Spleen (tissue), 11 donors: Measurements from ENCODE around the gene SLC45A1. TPM values are rescaled to one million over a fixed set of nuclear protein-coding genes. Genes with fewer than 3 reads are reported as not detected.

ENCODE experiments used
- DNase-seq: peaks from one replicate; pipeline ENCODE4 v3.0.0-alpha.2; 2020
- H3K27ac ChIP-seq, 8 donors: fragments of 200-600 bp; sonication (generic) in 7 of 8; 1 replicate in 4 of 8; 2 replicates in 4 of 8; pipeline versions ENCODE4 v1.5.0 to v1.8.0; 2016 to 2021; ENCODE audit warnings: inconsistent platforms in 4 of 8, mild to moderate bottlenecking in 4 of 8, moderate library complexity in 1 of 8
- H3K27me3 ChIP-seq, 7 donors: fragments of 200-600 bp; sonication (generic) in 6 of 7; replicated peaks in 1 of 7; 1 replicate in 4 of 7; 2 replicates in 3 of 7; pipeline versions ENCODE4 v1.5.0 to v1.8.0; 2016 to 2021; ENCODE audit warnings: inconsistent platforms in 3 of 7, mild to moderate bottlenecking in 1 of 7
- H3K36me3 ChIP-seq, 6 donors: fragments of 200-600 bp; sonication (generic) in 5 of 6; 1 replicate in 4 of 6; 2 replicates in 2 of 6; pipeline versions ENCODE4 v1.5.0 to v1.8.0; 2016 to 2021; ENCODE audit warnings: inconsistent platforms in 2 of 6
- H3K4me1 ChIP-seq, 6 donors: fragments of 200-600 bp; sonication (generic) in 5 of 6; 1 replicate in 3 of 6; 2 replicates in 3 of 6; pipeline versions ENCODE4 v1.5.0 to v1.8.0; 2016 to 2021; ENCODE audit warnings: inconsistent platforms in 3 of 6
- H3K4me3 ChIP-seq, 8 donors: fragments of 200-600 bp; sonication (generic) in 7 of 8; 1 replicate in 4 of 8; 2 replicates in 4 of 8; pipeline versions ENCODE4 v1.5.0 to v1.8.0; 2016 to 2021; ENCODE audit warnings: inconsistent platforms in 4 of 8, mild to moderate bottlenecking in 4 of 8, moderate library complexity in 2 of 8
- H3K9me3 ChIP-seq, 8 donors: fragments of 200-600 bp; sonication (generic) in 7 of 8; 1 replicate in 4 of 8; 2 replicates in 4 of 8; pipeline versions ENCODE4 v1.5.0 to v1.8.0; 2016 to 2021; ENCODE audit warnings: inconsistent platforms in 4 of 8
- POLR2A ChIP-seq, 3 donors: fragments of 450-650 bp; IDR thresholded peaks; one replicate each; pipeline ENCODE4 v1.5.1; 2017; ENCODE audit warnings: antibody characterized with exemption in 3 of 3, mild to moderate bottlenecking in 1 of 3
- POLR2AphosphoS5 ChIP-seq, 3 donors: sonication (generic); formaldehyde crosslinking; IDR thresholded peaks; one replicate each; pipeline ENCODE4 v1.5.1; 2017; ENCODE audit warnings: antibody characterized with exemption in 3 of 3
- WGBS, 5 donors: extraction: QIAGEN DNeasy Blood & Tissue Kit in 3 of 5; methylation state at CpG; one replicate each; pipeline versions ENCODE4 v1.1.5 to v1.1.7; 2013 to 2018; 5-methylcytosine and 5-hydroxymethylcytosine counted together
- intact Hi-C: fragments of 100-400 bp; cut with DNase I; formaldehyde crosslinking; loops from one replicate; pipeline ENCODE4 v1.15.0; 2023; ENCODE audit warnings: low total_unique reads
- polyA plus RNA-seq, 3 donors: library from polyadenylated mRNA; stranded (reverse); fragments of 200-250 nt; gene quantifications; one replicate each; pipeline ENCODE4 v1.2.1, GENCODE V29; 2013
- total RNA-seq, 7 donors: library from RNA; depleted of rRNA in 3 of 7; stranded (reverse); fragments of >200 nt in 3 of 7; fragmentation: NEBNext Ultra II Directional in 4 of 7; extraction: Animal tissue kit (Norgen Biotek cat#: 25700) in 4 of 7; gene quantifications; one replicate each; pipeline versions ENCODE4 v1.1.0 to v1.2.1, GENCODE V29; 2016 to 2021
- TF ChIP-seq, protein P1 (sequence below), 11 experiments: fragments of 200-600 bp in 7 of 11; fragments of 450-650 bp in 4 of 11; sonication (generic) in 4 of 11; IDR thresholded peaks in 8 of 11; conservative IDR thresholded peaks in 3 of 11; 1 replicate in 7 of 11; 2 replicates in 4 of 11; pipeline versions ENCODE4 v1.4.0 to v1.8.0; 2016 to 2021; ENCODE audit warnings: antibody characterized with exemption in 11 of 11, inconsistent platforms in 4 of 11, mild to moderate bottlenecking in 1 of 11
- donor health status: healthy with polysubstance abuse.
- donor health status: DM: no; HTN: no; CAD: no; lungs with moderate emphysema.
- donor health status: DM: no; HTN: no; CAD: no.
- donor health status: Bipolar disorder and iron deficiency.
- donor health status: healthy.
- donor health status: DM: no; HTN: no; CAD: no.
- donor health status: DM: yes; HTN: yes; CAD: no.

SLC45A1 gene
- total and polyA plus RNA-seq, 10 donors: 1.3 to 3.3 (median 2.8) TPM

DNA sequence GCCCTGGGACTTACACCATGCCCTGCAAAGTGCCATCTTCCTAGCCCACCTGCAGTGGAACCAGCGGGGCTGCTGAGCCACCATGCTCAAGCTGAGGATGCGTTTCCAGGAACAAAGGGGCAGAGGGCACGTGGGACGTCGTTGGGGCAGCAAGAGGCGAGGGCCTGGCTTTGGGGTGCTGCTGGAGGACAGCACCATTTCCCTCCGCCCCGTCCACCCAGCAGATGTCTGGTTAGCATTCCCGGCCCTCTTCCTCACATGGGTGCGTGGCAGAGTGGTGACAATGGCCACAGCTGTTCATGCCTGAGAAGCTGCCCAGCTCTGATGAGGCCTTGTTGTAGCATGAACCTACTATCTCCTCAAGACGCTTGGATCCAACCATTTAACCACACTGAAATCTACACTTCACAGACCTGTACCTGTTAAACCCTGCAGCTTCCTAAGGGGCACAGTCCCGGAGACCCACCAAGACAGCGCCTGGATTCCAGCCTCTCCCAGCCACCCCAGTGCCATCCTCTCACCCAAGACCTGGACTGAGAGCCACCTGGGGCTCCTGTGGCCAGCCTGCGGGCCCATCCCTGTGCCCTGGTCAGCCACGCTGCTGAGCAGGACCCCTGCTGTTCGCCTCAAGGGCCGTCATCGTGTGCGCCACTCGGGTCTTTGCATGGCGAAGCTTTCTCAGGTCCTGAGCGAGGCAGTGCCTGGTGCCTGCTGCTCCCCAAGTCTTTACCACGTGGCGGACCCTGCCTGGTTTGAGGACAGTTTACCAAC lies 33.2 kb downstream of the SLC45A1 start:
- H3K27me3 ChIP-seq: no peaks in the 10 kb centered on the region
- TF ChIP-seq POLR2AphosphoS5 (IDR thresholded peaks at IDR 0.05): peak; percentile 0 to 74 (median 49)
- TF ChIP-seq, protein P1, sequence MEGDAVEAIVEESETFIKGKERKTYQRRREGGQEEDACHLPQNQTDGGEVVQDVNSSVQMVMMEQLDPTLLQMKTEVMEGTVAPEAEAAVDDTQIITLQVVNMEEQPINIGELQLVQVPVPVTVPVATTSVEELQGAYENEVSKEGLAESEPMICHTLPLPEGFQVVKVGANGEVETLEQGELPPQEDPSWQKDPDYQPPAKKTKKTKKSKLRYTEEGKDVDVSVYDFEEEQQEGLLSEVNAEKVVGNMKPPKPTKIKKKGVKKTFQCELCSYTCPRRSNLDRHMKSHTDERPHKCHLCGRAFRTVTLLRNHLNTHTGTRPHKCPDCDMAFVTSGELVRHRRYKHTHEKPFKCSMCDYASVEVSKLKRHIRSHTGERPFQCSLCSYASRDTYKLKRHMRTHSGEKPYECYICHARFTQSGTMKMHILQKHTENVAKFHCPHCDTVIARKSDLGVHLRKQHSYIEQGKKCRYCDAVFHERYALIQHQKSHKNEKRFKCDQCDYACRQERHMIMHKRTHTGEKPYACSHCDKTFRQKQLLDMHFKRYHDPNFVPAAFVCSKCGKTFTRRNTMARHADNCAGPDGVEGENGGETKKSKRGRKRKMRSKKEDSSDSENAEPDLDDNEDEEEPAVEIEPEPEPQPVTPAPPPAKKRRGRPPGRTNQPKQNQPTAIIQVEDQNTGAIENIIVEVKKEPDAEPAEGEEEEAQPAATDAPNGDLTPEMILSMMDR (IDR thresholded peaks at IDR 0.05 in 8 of 11, conservative IDR thresholded peaks at IDR 0.05 in 3 of 11): no peak
- no peaks in the 10 kb centered on the region for H3K9me3 ChIP-seq
- WGBS, 5 donors: 88 to 93% (median 92%) methylated on average over 14 to 24 of the region's 24 CpGs
- intact Hi-C loops: no loop called here
- H3K4me3 ChIP-seq: no peak overlapping the region
- DNase-seq: no peak
- peaks cover 8 to 62% (median 35%) of the 10 kb centered on the region in 6 donors for H3K4me1 ChIP-seq
- H3K27ac ChIP-seq: peak overlapping the region in 4 of 8 donors; percentile 68 to 85 (median 77)
- H3K36me3 ChIP-seq: peaks cover 0 to 44% (median 31%) of the 10 kb centered on the region in 6 donors

DNA sequence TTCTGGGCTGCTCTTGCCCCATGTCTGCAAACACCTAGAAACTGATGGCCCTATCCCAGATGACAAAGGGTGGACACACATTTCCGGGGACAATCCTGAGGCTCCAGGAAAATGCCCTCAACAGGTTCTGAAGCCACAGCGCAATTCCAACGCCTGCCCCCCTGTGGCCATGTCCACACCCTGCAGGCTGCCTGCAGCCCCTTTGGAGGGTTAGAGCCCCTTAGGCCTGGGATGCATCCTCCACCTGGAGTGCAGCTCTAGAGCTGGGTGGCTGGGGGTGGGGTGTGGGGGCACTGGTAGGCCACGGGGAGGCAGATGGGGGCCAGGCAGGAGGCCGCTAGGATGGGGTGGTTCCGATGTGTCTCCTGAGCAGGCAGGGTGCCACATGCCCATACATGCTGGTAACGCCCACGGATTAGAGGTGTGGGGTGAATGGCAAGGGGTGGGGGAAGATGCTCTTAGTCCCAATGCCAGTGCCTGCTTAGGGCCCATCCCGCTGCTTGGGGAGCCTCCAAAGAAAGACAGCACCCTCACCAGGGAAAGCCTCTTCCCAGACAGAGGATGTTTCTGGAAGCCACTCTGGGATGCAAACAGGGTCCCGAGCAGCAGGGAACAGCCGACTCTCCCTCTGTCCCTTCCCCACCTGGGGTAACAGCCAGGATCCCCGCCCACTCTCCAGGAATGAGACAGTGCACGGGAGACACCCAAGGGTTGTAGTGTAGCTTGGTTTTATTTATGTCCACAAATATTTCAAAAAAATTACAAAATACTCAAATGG lies 34.0 kb downstream of the SLC45A1 start:
- Histone ChIP-seq H3K9me3 (no peaks in the 10 kb centered on the region), H3K4me1 (peaks cover 8 to 62% (median 35%) of the 10 kb centered on the region in 6 donors), H3K27me3 (no peaks in the 10 kb centered on the region), H3K27ac (peak overlapping the region in 7 of 8 donors; percentile 68 to 85 (median 72)), H3K4me3 (no peak overlapping the region), H3K36me3 (peaks cover 0 to 52% (median 39%) of the 10 kb centered on the region in 6 donors)
- peak; percentile 1 to 40 (median 26) for TF ChIP-seq POLR2AphosphoS5 (IDR thresholded peaks at IDR 0.05)
- no peak for TF ChIP-seq POLR2A (IDR thresholded peaks at IDR 0.05)
- TF ChIP-seq, protein P1 (IDR thresholded peaks at IDR 0.05 in 8 of 11, conservative IDR thresholded peaks at IDR 0.05 in 3 of 11): peak in 8 of 11 experiments; percentile 6 to 68 (median 61)
- intact Hi-C loops: no loop called here
- 70 to 87% (median 78%) methylated on average over 10 to 13 of the region's 13 CpGs for WGBS, 5 donors
- DNase-seq: no peak

DNA sequence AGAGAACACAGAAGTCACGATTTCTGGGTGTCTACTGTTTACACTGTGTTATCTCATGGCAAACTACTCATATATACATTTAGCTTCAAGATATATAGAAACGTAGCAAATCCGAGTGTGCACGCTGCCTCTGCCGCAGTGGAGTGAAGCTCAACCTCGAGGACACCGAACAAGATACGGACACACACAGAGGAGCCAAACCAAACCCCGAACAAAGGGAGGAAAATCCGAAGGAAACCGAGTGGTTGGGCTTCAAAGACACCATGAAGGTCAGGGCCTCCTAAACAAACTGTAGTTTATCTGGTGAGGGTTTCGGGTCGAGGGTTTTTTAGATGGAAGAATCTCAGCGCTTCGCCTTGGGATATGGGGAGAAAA lies 34.5 kb downstream of the SLC45A1 start:
- H3K9me3 ChIP-seq: no peaks in the 10 kb centered on the region
- DNase-seq: no peak
- peaks cover 8 to 63% (median 35%) of the 10 kb centered on the region in 6 donors for H3K4me1 ChIP-seq
- peak overlapping the region; percentile 36 to 85 (median 70) for H3K27ac ChIP-seq
- peaks cover 0 to 58% (median 45%) of the 10 kb centered on the region in 6 donors for H3K36me3 ChIP-seq
- WGBS, 5 donors: 62 to 84% (median 69%) methylated on average over 15 of the region's 15 CpGs
- no peaks in the 10 kb centered on the region for H3K27me3 ChIP-seq
- H3K4me3 ChIP-seq: no peak overlapping the region
- no peak for TF ChIP-seq POLR2A (IDR thresholded peaks at IDR 0.05)
- intact Hi-C loops: no loop called here

DNA sequence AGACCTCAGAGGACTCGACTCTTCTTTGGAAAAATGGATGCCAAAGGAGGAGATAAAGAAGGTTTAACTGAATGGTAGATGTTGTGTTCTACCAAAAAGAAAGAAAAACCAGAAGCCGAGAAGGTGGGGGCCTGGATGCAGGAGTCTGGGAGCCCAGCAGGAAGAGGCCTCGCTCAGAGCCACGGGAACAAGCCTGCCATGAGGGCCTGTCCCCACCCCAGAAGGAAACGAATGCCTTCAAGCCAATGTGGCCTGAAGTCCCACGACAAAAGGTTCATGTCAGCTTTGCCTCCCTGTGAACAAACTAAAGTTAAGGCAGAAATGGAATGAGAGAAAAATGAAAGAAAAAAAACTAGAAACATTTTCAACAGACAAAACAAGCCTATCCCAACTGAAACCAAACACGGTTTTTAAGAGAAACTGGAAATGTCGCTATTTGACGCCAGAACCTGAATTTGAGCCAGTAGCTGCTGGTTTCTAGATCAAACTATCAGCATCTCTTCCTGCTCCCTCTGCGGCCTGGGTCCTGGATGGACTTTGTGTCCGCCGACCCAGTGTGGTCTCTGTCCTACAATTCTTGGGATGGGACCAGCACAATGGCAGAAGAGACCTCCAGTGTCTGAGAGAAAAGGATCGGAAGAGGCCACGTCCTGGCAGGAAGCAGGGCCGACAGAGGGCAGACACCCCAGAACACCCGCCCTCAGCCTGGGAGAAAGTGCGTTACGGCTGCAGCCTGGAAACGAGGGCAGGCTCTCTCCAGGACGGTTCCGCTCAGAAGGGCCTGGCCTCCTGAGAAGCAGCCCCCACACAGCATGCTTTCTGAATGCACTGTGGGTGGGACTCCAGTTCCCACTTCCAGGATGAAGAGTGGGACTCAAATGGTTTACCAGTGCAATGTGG lies 35.2 kb downstream of the SLC45A1 start:
- no peaks in the 10 kb centered on the region for H3K9me3 ChIP-seq
- no peak for DNase-seq
- intact Hi-C loops: no loop called here
- 56 to 78% (median 66%) methylated on average over 18 to 21 of the region's 21 CpGs for WGBS, 5 donors
- peaks cover 4 to 65% (median 52%) of the 10 kb centered on the region in 6 donors for H3K36me3 ChIP-seq
- H3K27ac ChIP-seq: peak overlapping the region; percentile 36 to 85 (median 70)
- H3K27me3 ChIP-seq: no peaks in the 10 kb centered on the region
- TF ChIP-seq POLR2A (IDR thresholded peaks at IDR 0.05): no peak
- TF ChIP-seq POLR2AphosphoS5 (IDR thresholded peaks at IDR 0.05): peak; percentile 18 to 70 (median 43)
- peaks cover 8 to 66% (median 40%) of the 10 kb centered on the region in 6 donors for H3K4me1 ChIP-seq
- H3K4me3 ChIP-seq: no peak overlapping the region
